HUES6 (cell line): ENCODE measurements around the gene TCFL5.

Experiments used
- H3K27ac ChIP-seq: 2 replicates; pipeline ENCODE4 v1.7.0; 2013; ENCODE audit warnings: low read depth, mild to moderate bottlenecking, low read length, inconsistent platforms
- H3K27me3 ChIP-seq: 2 replicates; pipeline ENCODE4 v1.6.1; 2013; ENCODE audit warnings: low read length; ENCODE audit not compliant: control insufficient read depth, insufficient read depth
- H3K36me3 ChIP-seq: 2 replicates; pipeline ENCODE4 v1.6.1; 2013; ENCODE audit warnings: low read length; ENCODE audit not compliant: control insufficient read depth, insufficient read depth
- H3K4me1 ChIP-seq: 2 replicates; pipeline ENCODE4 v1.6.1; 2013; ENCODE audit warnings: low read length; ENCODE audit not compliant: control insufficient read depth, insufficient read depth
- H3K4me3 ChIP-seq: 2 replicates; pipeline ENCODE4 v1.5.1; 2013; ENCODE audit warnings: low read depth, low read length
- H3K9ac ChIP-seq: one replicate; pipeline ENCODE4 v1.6.1; 2013; ENCODE audit warnings: mild to moderate bottlenecking, low read length
- H3K9me3 ChIP-seq: 2 replicates; pipeline ENCODE4 v1.6.1; 2013; ENCODE audit warnings: low read depth, low read length; ENCODE audit not compliant: control insufficient read depth, insufficient read depth

The TCFL5 gene

GRCh38 chr20:62885896-62886708, 24.5 kb upstream of the TCFL5 start:
- Histone ChIP-seq H3K27ac (no peak overlapping the region), H3K27me3 (no peaks in the 10 kb centered on the region), H3K36me3 (peaks cover 61% of the 10 kb centered on the region), H3K4me1 (peaks cover 25% of the 10 kb centered on the region), H3K9me3 (no peaks in the 10 kb centered on the region), H3K9ac (no peak overlapping the region), H3K4me3 (no peak overlapping the region)

GRCh38 chr20:62885046-62885895, 23.6 kb upstream of the TCFL5 start:
- H3K4me1 ChIP-seq = peaks cover 25% of the 10 kb centered on the region
- no peak overlapping the region for H3K9ac ChIP-seq
- no peak overlapping the region for H3K4me3 ChIP-seq
- no peaks in the 10 kb centered on the region for H3K27me3 ChIP-seq
- peaks cover 53% of the 10 kb centered on the region for H3K36me3 ChIP-seq
- no peaks in the 10 kb centered on the region for H3K9me3 ChIP-seq
- no peak overlapping the region for H3K27ac ChIP-seq

GRCh38 chr20:62884556-62884955, 22.9 kb upstream of the TCFL5 start:
- no peaks in the 10 kb centered on the region for H3K27me3 ChIP-seq
- H3K9ac ChIP-seq = no peak overlapping the region
- peaks cover 46% of the 10 kb centered on the region for H3K36me3 ChIP-seq
- no peak overlapping the region for H3K4me3 ChIP-seq
- H3K4me1 ChIP-seq = peaks cover 29% of the 10 kb centered on the region
- no peaks in the 10 kb centered on the region for H3K9me3 ChIP-seq
- no peak overlapping the region for H3K27ac ChIP-seq

GRCh38 chr20:62882426-62882825, 20.8 kb upstream of the TCFL5 start:
- Histone ChIP-seq H3K27ac (no peak overlapping the region), H3K4me1 (peaks cover 42% of the 10 kb centered on the region), H3K9ac (no peak overlapping the region), H3K9me3 (no peaks in the 10 kb centered on the region), H3K27me3 (no peaks in the 10 kb centered on the region), H3K4me3 (no peak overlapping the region), H3K36me3 (peaks cover 25% of the 10 kb centered on the region)

- H3K4me1 ChIP-seq = peaks cover 42% of the 10 kb centered on the region
- H3K27me3 ChIP-seq = no peaks in the 10 kb centered on the region
- H3K36me3 ChIP-seq = peaks cover 19% of the 10 kb centered on the region
- no peaks in the 10 kb centered on the region for H3K9me3 ChIP-seq
- no peak overlapping the region for H3K4me3 ChIP-seq
- H3K9ac ChIP-seq = no peak overlapping the region
- H3K27ac ChIP-seq = no peak overlapping the region
Measured at GRCh38 chr20:62881662-62882395, 20.2 kb upstream of the TCFL5 start.

GRCh38 chr20:62880935-62881661, 19.5 kb upstream of the TCFL5 start:
- Histone ChIP-seq H3K9me3 (no peaks in the 10 kb centered on the region), H3K27ac (no peak overlapping the region), H3K36me3 (peaks cover 12% of the 10 kb centered on the region), H3K27me3 (no peaks in the 10 kb centered on the region), H3K4me3 (no peak overlapping the region), H3K4me1 (peaks cover 39% of the 10 kb centered on the region), H3K9ac (no peak overlapping the region)

- Histone ChIP-seq H3K27me3 (no peaks in the 10 kb centered on the region), H3K4me3 (no peak overlapping the region), H3K36me3 (peaks cover 11% of the 10 kb centered on the region; the same call in 1 of the 2 replicates), H3K4me1 (peaks cover 36% of the 10 kb centered on the region), H3K9me3 (no peaks in the 10 kb centered on the region), H3K9ac (no peak overlapping the region), H3K27ac (no peak overlapping the region)
Measured at GRCh38 chr20:62880147-62880934, 18.7 kb upstream of the TCFL5 start.

GRCh38 chr20:62879275-62880146, 17.9 kb upstream of the TCFL5 start:
- no peaks in the 10 kb centered on the region for H3K27me3 ChIP-seq
- peaks cover 31% of the 10 kb centered on the region for H3K4me1 ChIP-seq
- peak overlapping the region; percentile 33; the same call in 1 of the 2 replicates for H3K27ac ChIP-seq
- peak overlapping the region; percentile 53 for H3K9ac ChIP-seq
- peaks cover 11% of the 10 kb centered on the region; the same call in 1 of the 2 replicates for H3K36me3 ChIP-seq
- H3K4me3 ChIP-seq = peak overlapping the region; percentile 48
- no peaks in the 10 kb centered on the region for H3K9me3 ChIP-seq

GRCh38 chr20:62878244-62879038, 16.8 kb upstream of the TCFL5 start:
- Histone ChIP-seq H3K9ac (no peak overlapping the region), H3K4me3 (no peak overlapping the region), H3K27ac (no peak overlapping the region)

More at GRCh38 chr20:62878244-62879038, 16.8 kb upstream of the TCFL5 start:
- no peaks in the 10 kb centered on the region for H3K27me3 ChIP-seq
- H3K36me3 ChIP-seq = peaks cover 11% of the 10 kb centered on the region; the same call in 1 of the 2 replicates
- H3K4me1 ChIP-seq = peaks cover 28% of the 10 kb centered on the region
- H3K9me3 ChIP-seq = no peaks in the 10 kb centered on the region
